ENCODE measurements around the gene ZFP69. TPM values are rescaled to one million over a fixed set of nuclear protein-coding genes. Genes with fewer than 3 reads are reported as not detected.

ZFP69 gene
- total and polyA plus RNA-seq, 2 donors (not counting 3 experiments of a cell fraction or from before 2014, with no cell fraction given): 0.98 to 2.4 TPM

GRCh38 chr1:40534589-40534988, 57.5 kb downstream of the ZFP69 start:
- no peak overlapping the region for H3K4me3 ChIP-seq (replicated peaks in 1 of 3; ENCODE audit: insufficient read depth in 1 of 3, low read depth in 1 of 3, low read length in 3 of 3)
- no peaks in the 10 kb centered on the region for H4K20me1 ChIP-seq (replicated peaks; ENCODE audit: control insufficient read depth, extremely low read depth, insufficient read depth, low read length)
- no TSS peak for BruUV-seq (replicated peaks)
- ChIA-PET POLR2A (no interaction called here), CTCF (no interaction called here)
- TF ChIP-seq CTCF (IDR thresholded peaks at IDR 0.05; ENCODE audit: extremely low read depth in 1 of 2, insufficient read depth in 1 of 2, low read depth in 1 of 2, low read length in 2 of 2): no peak
- TF ChIP-seq POLR2A (IDR thresholded peaks at IDR 0.05; ENCODE audit: low read depth, low read length): no peak
- no peak for TF ChIP-seq MAX (IDR thresholded peaks at IDR 0.05; ENCODE audit: insufficient read depth, insufficient read length)
- TF ChIP-seq GATA2 (IDR thresholded peaks at IDR 0.05; ENCODE audit: insufficient read depth, insufficient read length, low read depth, low read length): no peak
- TF ChIP-seq EZH2 (IDR thresholded peaks at IDR 0.05; ENCODE audit: borderline replicate concordance, low read depth, low read length, severe bottlenecking): no peak
- TF ChIP-seq POLR2AphosphoS5 (IDR thresholded peaks at IDR 0.05; ENCODE audit: insufficient read depth, low read depth, low read length): no peak
- intact Hi-C loops (cut with micrococcal nuclease): loop anchor here (5.0 kb wide), 2 partner anchors 82 to 413 kb away; partner anchors contain the start of gene ZFP69B
- no peaks in the 10 kb centered on the region for H3K9me3 ChIP-seq (replicated peaks; ENCODE audit: control insufficient read depth, insufficient read depth, low read length)
- dilution Hi-C loops (cut with MboI; ENCODE audit: extremely low pct_ligation_motif_present, low sequenced_read_pairs): no loop called here
- H3K36me3 ChIP-seq (ENCODE audit: control insufficient read depth in 2 of 2, extremely low read depth in 1 of 2, insufficient read depth in 2 of 2, low read length in 2 of 2): no peaks in the 10 kb centered on the region
- FAIRE-seq: no peak
- H3K9me1 ChIP-seq (replicated peaks; ENCODE audit: control insufficient read depth, extremely low read depth, insufficient read depth, low read length): no peaks in the 10 kb centered on the region
- no peak overlapping the region for H2AFZ ChIP-seq (ENCODE audit: low read depth, low read length)
- peaks cover 7% of the 10 kb centered on the region for H3K4me1 ChIP-seq (ENCODE audit: control insufficient read depth, extremely low read depth, insufficient read depth, low read length)
- H3K27me3 ChIP-seq (ENCODE audit: control insufficient read depth in 2 of 2, insufficient read depth in 2 of 2, low read length in 2 of 2): no peaks in the 10 kb centered on the region
- H3K79me2 ChIP-seq (ENCODE audit: control insufficient read depth, insufficient read depth, low read length): no peaks in the 10 kb centered on the region
- no peak for DNase-seq (ENCODE audit: low read depth, low spot score)
- H3K9ac ChIP-seq (replicated peaks; ENCODE audit: extremely low read depth, insufficient read depth, low read length): no peak overlapping the region
- no peak overlapping the region for H3K4me2 ChIP-seq (ENCODE audit: insufficient read depth, low read length)
- H3K27ac ChIP-seq (ENCODE audit: insufficient read depth, low read depth, low read length): no peak overlapping the region

GRCh38 chr1:40535732-40536131, 58.6 kb downstream of the ZFP69 start:
- H3K79me2 ChIP-seq (ENCODE audit: control insufficient read depth, insufficient read depth, low read length): no peaks in the 10 kb centered on the region
- H3K9me3 ChIP-seq (replicated peaks; ENCODE audit: control insufficient read depth, insufficient read depth, low read length): no peaks in the 10 kb centered on the region
- no peak overlapping the region for H3K9ac ChIP-seq (replicated peaks; ENCODE audit: extremely low read depth, insufficient read depth, low read length)
- BruUV-seq (replicated peaks): no TSS peak
- H3K4me2 ChIP-seq (ENCODE audit: insufficient read depth, low read length): no peak overlapping the region
- H3K4me1 ChIP-seq (ENCODE audit: control insufficient read depth, extremely low read depth, insufficient read depth, low read length): peaks cover 7% of the 10 kb centered on the region
- H3K27ac ChIP-seq (ENCODE audit: insufficient read depth, low read depth, low read length): no peak overlapping the region
- TF ChIP-seq GATA2 (IDR thresholded peaks at IDR 0.05; ENCODE audit: insufficient read depth, insufficient read length, low read depth, low read length) (no peak), CTCF (IDR thresholded peaks at IDR 0.05; ENCODE audit: extremely low read depth in 1 of 2, insufficient read depth in 1 of 2, low read depth in 1 of 2, low read length in 2 of 2) (no peak), POLR2A (IDR thresholded peaks at IDR 0.05; ENCODE audit: low read depth, low read length) (no peak), JUN (IDR thresholded peaks at IDR 0.05; ENCODE audit: borderline replicate concordance, insufficient read depth, insufficient read length, low read depth) (no peak), MAX (IDR thresholded peaks at IDR 0.05; ENCODE audit: insufficient read depth, insufficient read length) (no peak), POLR2AphosphoS5 (IDR thresholded peaks at IDR 0.05; ENCODE audit: insufficient read depth, low read depth, low read length) (no peak), MYC (IDR thresholded peaks at IDR 0.05; ENCODE audit: low read depth, low read length) (no peak), EZH2 (IDR thresholded peaks at IDR 0.05; ENCODE audit: borderline replicate concordance, low read depth, low read length, severe bottlenecking) (no peak), FOS (IDR thresholded peaks at IDR 0.05; ENCODE audit: borderline replicate concordance, insufficient read depth, low read length) (no peak)
- no peaks in the 10 kb centered on the region for H3K36me3 ChIP-seq (ENCODE audit: control insufficient read depth in 2 of 2, extremely low read depth in 1 of 2, insufficient read depth in 2 of 2, low read length in 2 of 2)
- ChIA-PET CTCF (no interaction called here), POLR2A (no interaction called here)
- DNase-seq (ENCODE audit: low read depth, low spot score): no peak
- H3K9me1 ChIP-seq (replicated peaks; ENCODE audit: control insufficient read depth, extremely low read depth, insufficient read depth, low read length): no peaks in the 10 kb centered on the region
- no peak overlapping the region for H2AFZ ChIP-seq (ENCODE audit: low read depth, low read length)
- H3K27me3 ChIP-seq (ENCODE audit: control insufficient read depth in 2 of 2, insufficient read depth in 2 of 2, low read length in 2 of 2): no peaks in the 10 kb centered on the region
- H3K4me3 ChIP-seq (replicated peaks in 1 of 3; ENCODE audit: insufficient read depth in 1 of 3, low read depth in 1 of 3, low read length in 3 of 3): no peak overlapping the region
- dilution Hi-C loops (cut with MboI; ENCODE audit: extremely low pct_ligation_motif_present, low sequenced_read_pairs): no loop called here
- intact Hi-C loops (cut with micrococcal nuclease): no loop called here
- no peaks in the 10 kb centered on the region for H4K20me1 ChIP-seq (replicated peaks; ENCODE audit: control insufficient read depth, extremely low read depth, insufficient read depth, low read length)
- FAIRE-seq: no peak
